HG02884 (cell line): ENCODE measurements around the gene FBXO47.
"Not testable (repeated sequence)": the region's sequence is repeated elsewhere in the genome, so short reads cannot be mapped to it uniquely, and the experiment has no call there.

ENCODE experiments used
- ATAC-seq: cut with Tn5 transposase; IDR thresholded peaks from one replicate; pipeline ENCODE4 v1.9.1; 2021; ENCODE audit warnings: mild to moderate bottlenecking, moderate library complexity; ENCODE audit not compliant: unreplicated experiment

FBXO47 gene

DNA sequence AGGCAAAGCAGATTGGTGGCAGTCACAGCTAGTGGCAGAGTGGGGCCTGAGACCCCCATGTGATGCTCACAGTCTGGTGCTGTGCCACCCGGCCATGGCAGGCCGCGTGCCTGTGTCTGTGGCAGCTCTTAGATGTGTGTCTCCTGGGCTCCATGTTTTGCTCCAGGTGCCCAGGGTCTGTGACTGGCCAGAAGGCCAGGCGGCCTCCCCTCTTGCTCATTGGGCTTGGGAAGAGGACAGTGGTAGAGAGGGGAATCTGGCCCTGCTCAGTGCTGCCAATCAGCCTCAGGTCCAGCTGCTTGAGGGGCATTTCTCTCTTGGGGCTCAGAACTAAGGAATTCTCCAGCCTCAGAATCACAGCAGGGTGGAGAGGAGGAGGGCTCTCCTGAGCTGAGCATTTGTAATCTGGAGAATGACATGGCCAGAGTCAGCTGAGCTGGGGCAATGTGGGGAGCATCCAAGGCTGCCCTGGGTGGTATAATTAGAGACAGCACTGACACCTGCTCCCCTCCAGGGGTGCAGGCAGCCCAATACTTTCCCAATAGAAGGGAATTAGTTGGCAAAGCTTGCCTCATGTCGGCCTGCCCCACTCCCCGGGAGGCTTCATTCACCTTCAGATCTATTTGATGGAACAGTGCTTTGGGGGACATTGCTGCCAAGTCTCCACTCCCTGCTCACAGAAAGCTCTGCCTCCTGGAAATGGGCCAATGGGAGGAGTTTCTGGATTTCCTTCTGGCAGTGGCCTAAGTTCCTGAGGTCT is 44.5 kb downstream of the FBXO47 start:
- ATAC-seq, result no peak

DNA sequence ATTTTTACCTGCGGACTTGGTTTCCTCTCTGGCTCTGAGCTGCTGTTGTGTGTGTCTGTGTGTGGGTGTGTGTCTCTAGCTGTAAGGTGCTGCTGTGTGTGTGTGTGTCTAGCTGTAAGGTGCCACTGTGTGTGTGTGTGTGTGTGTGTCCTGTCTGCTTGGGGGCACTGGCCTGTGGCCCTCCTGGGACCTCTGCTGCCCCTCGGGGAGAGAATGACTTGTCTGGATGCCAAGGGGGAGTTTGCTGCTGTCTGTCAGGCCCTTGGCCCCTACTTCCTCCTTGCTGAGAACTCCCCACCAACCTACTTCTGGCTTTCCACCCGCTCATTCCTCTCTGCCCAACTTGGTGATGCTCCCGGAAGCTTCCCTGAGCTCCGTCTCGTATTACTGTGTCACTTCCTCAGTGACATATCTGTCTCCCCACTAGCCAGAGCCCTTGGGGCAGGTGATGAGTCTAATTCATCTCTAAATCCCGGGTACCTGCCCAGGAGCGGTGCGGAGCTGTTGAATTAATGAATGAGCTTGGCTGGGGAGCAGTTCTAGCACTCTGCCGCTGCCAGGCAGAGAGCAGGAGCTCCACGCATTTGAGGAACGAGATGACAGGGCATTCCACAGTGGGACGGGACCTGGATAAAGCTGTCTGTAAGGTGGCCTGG is 45.3 kb downstream of the FBXO47 start:
- no peak for ATAC-seq

DNA sequence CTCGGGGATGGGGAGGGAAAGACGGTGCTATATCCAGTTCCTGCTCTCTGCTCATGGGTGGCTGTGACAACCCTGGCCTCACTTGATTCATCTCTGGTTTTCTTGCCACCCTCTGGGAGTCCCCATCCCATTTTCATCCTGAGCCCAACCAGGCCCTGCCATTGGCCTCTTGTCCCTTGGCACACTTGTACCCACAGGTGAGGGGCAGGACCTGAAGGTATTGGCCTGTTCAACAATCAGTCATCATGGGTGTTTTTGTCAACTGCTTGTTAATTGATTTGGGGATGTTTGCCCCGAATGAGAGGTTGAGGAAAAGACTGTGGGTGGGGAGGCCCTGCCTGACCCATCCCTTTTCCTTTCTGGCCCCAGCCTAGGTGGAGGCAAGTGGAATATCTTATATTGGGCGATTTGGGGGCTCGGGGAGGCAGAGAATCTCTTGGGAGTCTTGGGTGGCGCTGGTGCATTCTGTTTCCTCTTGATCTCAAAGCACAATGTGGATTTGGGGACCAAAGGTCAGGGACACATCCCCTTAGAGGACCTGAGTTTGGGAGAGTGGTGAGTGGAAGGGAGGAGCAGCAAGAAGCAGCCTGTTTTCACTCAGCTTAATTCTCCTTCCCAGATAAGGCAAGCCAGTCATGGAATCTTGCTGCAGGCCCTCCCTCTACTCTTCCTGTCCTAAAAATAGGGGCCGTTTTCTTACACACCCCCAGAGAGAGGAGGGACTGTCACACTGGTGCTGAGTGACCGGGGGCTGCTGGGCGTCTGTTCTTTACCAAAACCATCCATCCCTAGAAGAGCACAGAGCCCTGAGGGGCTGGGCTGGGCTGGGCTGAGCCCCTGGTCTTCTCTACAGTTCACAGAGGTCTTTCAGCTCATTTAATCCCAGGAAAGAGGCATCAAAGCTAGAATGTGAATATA is 46.6 kb downstream of the FBXO47 start:
- no peak for ATAC-seq

DNA sequence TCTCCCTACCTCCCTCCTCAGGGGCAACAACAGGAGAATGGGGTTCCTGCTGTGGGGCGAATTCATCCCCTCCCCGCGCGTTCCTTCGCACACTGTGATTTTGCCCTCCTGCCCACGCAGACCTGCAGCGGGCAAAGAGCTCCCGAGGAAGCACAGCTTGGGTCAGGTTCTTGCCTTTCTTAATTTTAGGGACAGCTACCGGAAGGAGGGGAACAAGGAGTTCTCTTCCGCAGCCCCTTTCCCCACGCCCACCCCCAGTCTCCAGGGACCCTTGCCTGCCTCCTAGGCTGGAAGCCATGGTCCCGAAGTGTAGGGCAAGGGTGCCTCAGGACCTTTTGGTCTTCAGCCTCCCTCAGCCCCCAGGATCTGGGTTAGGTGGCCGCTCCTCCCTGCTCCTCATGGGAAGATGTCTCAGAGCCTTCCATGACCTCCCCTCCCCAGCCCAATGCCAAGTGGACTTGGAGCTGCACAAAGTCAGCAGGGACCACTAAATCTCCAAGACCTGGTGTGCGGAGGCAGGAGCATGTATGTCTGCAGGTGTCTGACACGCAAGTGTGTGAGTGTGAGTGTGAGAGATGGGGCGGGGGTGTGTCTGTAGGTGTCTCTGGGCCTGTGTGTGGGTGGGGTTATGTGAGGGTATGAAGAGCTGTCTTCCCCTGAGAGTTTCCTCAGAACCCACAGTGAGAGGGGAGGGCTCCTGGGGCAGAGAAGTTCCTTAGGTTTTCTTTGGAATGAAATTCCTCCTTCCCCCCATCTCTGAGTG is 47.7 kb downstream of the FBXO47 start:
- no peak for ATAC-seq

DNA sequence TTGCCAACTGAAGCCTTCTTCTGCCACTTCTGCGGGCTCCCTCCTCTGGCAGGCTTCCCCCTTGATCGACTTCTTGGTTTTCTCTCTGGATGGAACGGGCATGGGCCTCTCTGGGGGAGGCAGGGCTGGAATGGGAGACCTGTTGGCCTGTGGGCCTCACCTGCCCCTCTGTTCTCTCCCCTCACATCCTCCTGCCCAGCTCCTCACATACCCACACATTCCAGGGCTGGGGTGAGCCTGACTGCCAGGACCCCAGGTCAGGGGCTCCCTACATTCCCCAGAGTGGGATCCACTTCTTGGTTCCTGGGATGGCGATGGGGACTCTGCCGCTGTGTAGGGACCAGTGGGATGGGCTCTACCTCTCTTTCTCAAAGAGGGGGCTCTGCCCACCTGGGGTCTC is 48.3 kb downstream of the FBXO47 start:
- ATAC-seq, result no peak

DNA sequence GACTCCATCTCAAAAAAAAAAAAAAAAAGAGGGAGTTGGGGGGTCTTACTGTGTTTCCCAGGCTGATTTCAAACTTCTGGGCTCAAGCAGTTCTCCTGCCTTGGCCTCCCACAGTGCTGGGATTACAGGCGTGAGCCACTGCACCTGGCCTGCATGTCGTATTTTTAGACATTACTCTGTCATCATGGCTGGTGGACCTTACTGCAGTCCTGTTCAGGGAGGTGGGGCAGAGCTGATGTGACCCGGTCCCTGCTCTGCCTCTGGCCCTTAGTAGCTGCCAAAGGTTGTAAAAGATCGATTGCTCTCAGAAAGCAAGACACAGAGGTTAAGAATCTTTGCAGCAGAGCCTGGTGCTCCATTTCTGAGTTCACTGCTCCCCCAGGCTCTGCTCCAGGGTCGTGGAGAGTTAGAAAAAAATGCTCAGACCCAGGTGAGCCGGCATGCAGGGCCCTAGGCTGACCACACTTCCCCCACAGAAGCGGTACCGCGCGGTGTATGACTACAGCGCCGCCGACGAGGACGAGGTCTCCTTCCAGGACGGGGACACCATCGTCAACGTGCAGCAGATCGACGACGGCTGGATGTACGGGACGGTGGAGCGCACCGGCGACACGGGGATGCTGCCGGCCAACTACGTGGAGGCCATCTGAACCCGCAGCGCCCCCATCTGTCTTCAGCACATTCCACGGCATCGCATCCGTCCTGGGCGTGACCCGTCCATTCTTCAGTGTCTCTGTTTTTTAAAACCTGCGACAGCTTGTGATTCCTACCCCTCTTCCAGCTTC is 48.9 kb downstream of the FBXO47 start:
- no peak for ATAC-seq

DNA sequence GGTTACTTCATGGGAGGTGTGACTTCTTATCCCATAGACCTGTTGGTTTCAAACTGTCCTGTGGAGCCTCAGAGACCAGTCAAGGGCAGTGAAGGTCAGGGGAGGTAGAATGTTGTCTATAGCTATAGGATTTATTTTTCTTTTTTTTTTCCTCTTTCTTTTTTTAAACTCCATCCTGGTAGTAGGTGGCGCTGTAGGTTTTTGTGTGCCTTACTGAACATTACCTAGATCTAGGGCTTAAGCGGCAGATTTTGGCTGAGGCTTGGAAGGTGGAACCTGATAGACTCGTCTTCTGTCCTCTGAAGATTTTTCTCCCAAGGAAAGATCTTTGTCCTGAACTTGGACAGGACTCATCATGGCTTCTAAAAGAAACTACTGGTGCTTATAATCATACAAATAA is 49.9 kb downstream of the FBXO47 start:
- no peak for ATAC-seq

DNA sequence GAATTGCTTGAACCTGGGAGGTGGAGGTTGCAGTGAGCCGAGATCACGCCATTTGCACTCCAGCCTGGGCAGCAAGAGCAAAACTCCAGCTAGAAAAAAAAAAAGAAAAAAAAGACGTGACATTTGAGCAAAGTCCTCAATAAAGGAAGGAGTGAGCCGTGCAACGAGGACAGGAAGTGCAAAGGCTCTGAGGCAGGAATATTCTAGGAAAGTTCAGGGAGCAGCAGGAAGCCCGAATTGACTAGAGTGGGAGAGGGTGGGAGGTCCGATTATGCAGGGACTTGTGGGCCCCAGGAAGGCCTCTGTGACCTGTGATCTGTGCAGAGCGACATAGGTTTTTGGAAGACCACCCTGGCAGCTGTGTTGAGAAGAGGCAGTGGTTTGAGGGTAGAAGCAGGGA is 50.4 kb downstream of the FBXO47 start:
- ATAC-seq, result no peak

DNA sequence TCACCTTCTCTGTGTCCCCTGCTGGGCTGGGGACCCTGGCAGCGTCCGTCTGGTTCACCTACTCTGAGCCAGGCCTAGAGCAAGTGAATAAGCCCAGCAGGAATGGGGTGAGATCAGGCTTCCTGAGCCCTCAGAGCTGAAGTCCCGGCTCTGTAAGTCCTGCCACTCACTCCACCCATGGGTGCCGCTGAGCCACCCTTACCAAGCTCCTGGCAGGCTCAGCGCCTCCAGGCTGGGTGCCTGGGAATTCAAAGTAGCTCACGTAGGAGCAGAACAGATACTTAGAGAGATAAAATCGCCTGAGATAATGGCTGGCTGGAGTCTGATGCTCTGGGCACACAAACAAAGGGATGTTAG is 51.6 kb downstream of the FBXO47 start:
- ATAC-seq, result no peak

DNA sequence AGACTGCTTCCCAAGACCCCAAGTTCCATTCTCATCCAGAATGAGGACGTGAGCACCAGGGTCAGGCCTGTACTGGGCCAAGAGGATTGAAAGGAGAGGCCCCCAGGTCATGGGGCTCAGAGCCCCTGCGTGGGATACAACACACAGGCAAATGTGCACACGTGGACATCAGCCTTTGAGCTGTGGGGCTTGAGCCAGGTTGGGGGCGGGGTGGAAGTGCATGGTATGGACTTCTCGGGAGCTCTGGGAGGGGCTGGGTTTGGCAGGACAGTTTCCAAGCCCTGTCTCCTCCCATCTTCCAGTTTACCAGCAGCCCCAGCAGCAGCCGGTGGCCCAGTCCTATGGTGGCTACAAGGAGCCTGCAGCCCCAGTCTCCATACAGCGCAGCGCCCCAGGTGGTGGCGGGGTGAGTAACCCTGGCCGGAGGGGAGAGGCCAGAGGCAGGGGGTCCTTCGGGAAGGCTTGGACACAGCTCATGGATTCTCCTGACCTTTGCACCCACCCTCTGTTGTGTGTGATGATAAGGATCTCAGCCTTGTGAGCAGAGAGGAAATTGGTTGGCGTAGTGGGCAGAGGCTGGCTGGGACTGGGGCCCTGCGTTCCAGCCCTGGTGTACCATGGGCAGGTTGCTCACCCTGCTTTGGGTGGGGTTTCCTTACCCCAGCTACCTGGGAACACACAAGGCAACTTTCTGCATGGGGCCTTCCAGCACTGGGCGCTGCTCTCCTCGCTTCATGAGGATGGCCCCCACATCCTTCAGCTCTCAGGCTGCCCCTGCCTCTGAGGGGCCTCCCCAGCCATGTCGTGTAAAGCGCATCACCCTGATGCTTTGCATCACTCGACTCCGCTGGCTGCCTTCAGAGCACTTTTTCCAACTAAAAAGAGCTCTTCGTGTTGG is 52.2 kb downstream of the FBXO47 start:
- no peak for ATAC-seq

DNA sequence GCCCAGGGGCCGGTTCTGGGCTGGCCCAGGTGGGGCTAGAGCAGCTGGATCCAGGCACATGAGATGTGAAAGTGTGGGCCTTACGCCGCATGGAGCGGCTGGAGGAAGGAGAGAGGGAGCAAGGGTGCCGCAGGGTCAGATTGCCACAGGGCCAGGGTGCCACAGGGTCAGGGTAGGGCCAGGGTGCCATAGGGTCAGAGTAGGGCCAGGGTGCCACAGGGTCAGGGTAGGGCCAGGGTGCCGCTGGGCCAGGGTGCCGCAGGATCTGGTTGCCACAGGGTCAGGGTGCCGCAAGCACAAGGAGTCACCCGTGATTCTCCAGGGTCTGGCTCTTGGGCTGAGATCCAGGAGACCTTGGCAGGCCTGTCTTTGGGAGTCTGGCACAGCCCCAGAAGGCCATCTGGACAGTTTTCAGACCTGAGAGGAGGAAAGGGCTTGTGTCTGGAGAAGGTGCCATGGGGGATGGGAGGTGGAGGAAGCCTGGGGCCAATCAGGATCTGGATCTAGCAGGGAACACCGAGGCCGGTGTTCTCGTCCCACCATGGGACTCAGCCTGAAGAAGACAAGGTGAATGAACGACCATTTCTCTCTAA is 54.9 kb downstream of the FBXO47 start:
- ATAC-seq, result no peak

DNA sequence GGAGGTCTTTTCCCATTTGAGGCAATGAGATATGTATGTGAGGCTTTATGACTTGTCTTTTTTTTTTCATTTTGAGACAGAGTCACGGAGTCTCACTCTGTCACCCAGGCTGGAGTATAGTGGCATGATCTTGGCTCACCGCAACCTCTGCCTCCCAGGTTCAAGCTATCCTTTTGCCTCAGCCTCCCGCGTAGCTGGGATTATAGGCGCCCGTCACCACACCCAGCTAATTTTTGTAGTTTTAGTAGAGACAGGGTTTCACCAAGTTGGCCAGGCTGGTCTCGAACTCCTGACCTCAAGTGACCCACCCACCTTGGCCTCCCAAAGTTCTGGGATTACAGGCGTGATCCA is 55.5 kb downstream of the FBXO47 start:
- ATAC-seq, result not testable (repeated sequence)

DNA sequence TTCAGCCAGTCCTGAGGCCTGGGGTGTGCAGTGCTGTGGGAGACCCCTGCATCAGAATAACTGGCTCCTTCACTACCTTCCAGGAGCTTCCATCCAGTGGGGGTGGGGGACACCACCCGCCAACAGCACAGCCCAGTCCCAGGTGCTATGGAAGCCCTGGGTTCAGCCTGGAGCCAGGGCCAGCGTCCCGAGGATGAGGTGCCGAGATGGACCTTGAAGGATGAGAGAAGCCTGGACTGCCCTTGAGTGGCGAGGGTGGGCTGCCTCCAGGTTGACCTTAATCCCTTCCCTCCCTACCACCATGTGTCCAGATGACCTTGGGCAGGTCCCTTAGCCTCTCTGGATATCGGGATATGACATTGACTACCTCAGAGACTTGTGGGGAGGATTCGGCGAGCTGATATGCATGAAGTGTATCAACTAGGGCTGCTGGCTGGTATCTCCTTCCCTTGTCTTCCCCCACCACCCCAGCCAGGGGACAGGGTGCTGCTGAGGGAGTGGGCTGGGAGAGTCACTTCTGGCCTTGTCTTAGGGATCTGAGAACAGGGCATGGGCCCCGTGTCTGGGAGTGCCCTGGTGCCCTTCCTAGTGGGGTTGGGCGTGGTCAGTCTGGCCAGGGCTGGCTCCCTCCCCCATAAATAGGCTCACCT is 56.0 kb downstream of the FBXO47 start:
- no peak for ATAC-seq

DNA sequence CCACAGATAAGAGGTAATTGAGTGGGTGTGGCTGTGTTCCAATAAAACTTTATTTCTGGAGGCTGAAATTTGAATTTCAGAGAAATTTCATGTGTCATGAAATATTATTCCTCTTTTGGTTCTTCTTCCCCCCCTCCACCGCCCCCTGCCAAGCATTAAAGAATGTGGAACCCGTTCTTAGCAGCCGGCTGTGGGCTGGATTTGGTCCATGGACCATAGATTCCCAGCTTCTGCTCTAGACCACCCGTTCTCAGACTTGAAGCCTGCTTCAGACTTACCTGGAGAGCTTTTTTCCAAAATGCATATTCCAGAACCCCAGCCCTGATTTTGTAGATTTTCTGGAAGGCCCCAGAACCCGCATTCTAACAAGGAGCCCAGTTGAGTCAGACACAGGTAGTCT is 56.9 kb downstream of the FBXO47 start:
- no peak for ATAC-seq

DNA sequence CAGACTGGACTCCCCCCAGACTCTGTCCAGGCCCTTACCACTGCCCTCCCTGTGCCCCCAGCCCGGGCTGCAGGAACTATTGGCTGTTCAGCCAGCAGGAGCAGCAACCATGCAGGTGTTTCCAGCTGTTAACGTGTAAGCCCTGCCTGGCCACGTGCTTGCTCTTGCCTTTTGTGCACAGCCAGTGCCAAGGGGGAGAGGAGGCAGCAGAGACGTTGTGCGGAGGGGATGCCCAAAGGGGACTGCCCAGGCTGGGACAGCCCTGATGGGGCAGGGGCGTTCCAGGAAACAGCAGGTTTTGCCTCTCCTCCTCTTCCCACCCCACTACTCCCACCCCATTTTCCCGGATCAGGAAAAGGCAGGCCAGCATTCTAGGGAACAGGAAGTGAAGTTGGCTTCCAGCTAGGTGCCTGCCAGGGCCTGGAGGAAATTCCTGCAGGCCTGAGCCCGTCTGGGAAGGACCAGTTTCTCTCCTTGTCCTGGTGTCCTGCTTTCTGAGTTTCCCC is 58.5 kb downstream of the FBXO47 start:
- ATAC-seq, result no peak

DNA sequence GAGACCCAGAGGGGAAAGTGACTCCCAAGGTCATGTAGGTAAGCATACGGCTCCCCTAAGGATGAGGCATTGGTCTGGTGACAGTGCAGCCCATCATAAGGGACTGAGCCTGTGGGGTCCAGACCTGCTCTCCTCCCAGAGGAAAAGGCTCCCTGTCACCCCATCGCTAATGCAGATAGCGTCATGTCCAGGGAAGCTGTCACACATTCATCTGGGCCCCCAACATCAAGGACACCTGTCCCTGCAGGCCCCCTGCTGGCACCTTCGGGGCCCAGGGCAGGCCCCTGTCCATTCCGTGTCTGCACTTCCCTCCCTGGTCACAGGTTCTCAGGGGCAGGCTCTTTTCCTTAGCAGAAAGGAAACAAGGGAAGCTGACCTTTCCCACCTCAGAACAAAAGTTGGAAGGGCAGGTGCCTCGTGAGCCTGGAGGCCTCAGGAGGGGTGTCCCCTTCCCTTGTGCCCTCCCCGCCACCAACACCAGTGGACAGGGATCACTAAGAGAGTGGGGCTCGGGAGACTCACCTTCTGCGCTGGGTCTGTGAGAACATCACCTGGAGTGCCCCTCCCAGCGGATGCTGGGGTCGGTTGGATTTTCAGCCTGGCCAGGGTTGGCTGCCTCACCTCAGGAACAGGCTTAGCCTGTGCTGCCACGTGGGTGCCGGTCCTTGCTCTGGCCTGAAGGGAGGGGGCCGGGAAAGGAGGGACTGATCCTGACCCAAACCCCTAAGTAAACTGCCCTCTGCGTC is 59.1 kb downstream of the FBXO47 start:
- ATAC-seq, result no peak

DNA sequence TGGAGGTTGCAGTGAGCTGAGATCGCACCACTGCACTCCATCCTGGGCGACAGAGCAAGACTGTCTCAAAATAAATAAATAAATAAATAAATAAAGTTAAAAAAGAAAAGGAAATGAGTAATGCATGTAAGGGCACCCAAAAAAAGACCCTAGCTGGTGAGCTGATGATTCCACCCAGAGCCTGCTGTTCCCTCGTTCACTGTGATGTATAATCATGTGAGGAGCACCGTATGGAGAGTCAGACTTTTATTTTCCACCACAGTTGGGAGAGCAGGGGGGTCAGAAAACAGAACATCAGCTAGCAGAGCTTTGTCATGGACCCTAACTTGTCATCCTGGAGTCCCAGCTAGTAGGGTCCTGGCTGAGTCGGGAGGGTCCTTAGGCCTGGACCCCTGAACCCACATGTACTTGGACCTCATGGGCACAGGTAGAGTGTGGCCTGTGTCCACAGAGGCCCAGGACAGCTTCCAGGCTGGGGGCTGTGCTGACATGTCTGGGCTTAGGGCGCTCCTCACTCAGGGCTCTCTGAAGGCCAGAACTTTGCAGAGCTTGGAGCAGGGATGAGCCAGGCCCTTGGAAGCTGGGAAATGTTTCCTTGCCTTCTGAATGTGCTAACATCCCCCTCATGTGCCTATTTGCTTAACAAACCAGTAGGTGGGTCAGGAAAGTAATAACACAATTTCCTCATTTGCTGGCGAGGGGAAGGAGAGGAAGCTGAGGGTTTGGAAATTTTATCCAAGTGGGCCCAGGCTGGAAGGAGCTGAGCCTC is 60.6 kb downstream of the FBXO47 start:
- no peak for ATAC-seq
